Skeletal muscle tissue (tissue), 4 donors: Measurements from ENCODE around the gene SDK1. TPM values are rescaled to one million over a fixed set of nuclear protein-coding genes. Genes with fewer than 3 reads are reported as not detected.

ENCODE experiments used
- H3K27ac ChIP-seq: one replicate; pipeline ENCODE4 v1.7.0; 2013; ENCODE audit warnings: mild to moderate bottlenecking, low read depth, low read length, inconsistent platforms
- H3K27me3 ChIP-seq, 3 donors: one replicate each; pipeline ENCODE4 v1.7.0; 2013; ENCODE audit warnings: low read length in 3 of 3; ENCODE audit not compliant: control insufficient read depth in 3 of 3, insufficient read depth in 3 of 3
- H3K36me3 ChIP-seq, 3 donors: one replicate each; pipeline ENCODE4 v1.7.0; 2013; ENCODE audit warnings: low read length in 3 of 3; ENCODE audit not compliant: control insufficient read depth in 3 of 3, insufficient read depth in 3 of 3
- H3K4me1 ChIP-seq, 3 donors: one replicate each; pipeline ENCODE4 v1.7.0; 2013; ENCODE audit warnings: low read length in 3 of 3, mild to moderate bottlenecking in 3 of 3; ENCODE audit not compliant: control insufficient read depth in 3 of 3, insufficient read depth in 3 of 3
- H3K4me3 ChIP-seq, 3 donors: one replicate each; pipeline ENCODE4 v1.7.0; 2013; ENCODE audit warnings: low read length in 3 of 3
- H3K9ac ChIP-seq, 3 donors: one replicate each; pipeline ENCODE4 v1.7.0; 2013; ENCODE audit warnings: low read length in 3 of 3, mild to moderate bottlenecking in 3 of 3, moderate library complexity in 2 of 3, low read depth in 1 of 3
- H3K9me3 ChIP-seq, 3 donors: one replicate each; pipeline ENCODE4 v1.7.0; 2013; ENCODE audit warnings: low read length in 3 of 3; ENCODE audit not compliant: control insufficient read depth in 3 of 3
- total RNA-seq: library from RNA; depleted of rRNA; stranded (reverse); fragments of >200 nt; gene quantifications from one replicate; pipeline ENCODE4 v1.2.3, GENCODE V29; 2014
- donor health status: Osteomylitis.

Gene SDK1
- total RNA-seq, 1 donor from 2014 or later = 3.7 TPM

DNA sequence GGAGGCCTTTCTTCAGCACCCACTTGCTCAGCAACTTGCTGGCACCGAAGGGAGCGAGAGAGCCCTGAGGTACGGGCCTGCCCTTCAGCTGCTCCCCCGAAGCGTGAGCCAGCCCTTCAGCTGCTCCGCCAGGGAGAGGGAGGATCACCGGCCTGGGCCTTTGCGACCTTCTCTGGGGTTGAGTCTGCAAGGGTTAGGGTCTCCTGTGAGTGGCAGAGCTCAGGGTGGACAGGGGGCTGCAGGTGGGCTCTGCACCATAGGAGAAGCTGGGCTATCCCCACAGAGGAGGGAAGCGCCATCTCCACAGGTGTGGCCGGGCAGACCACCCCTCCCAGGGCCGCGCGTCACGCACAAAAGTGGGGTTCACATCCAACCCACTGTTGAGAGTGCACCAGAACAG is 890.5 kb downstream of the SDK1 start:
- no peaks in the 10 kb centered on the region for H3K9me3 ChIP-seq
- H3K27ac ChIP-seq = no peak overlapping the region

DNA sequence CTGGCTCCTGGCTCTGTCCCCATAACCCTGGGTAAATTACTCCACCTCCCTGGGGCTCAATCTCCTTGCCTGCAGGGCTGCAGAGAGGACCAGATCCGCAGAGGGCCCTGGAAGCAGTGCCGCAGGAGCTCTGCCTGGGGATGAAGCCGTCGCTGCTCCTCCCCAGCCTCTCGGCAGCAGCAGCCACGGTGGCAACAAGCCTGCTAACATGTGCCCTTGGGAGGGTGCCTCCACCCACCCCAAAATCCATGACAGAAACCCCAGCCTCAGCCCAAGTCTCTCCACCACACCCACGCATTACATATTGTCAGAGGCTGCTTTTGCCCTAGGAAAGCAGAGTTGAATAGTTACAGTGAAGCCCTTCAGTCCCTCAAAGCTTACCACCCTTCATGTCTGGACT is 894.6 kb downstream of the SDK1 start:
- H3K4me1 ChIP-seq = peaks cover 0 to 1% (median 0%) of the 10 kb centered on the region in 3 donors
- H3K9ac ChIP-seq = no peak overlapping the region
- no peak overlapping the region for H3K4me3 ChIP-seq
- H3K27ac ChIP-seq = no peak overlapping the region
- H3K36me3 ChIP-seq = no peaks in the 10 kb centered on the region
- H3K9me3 ChIP-seq = no peaks in the 10 kb centered on the region
- no peaks in the 10 kb centered on the region for H3K27me3 ChIP-seq

More for the DNA sequence above, 890.5 kb downstream of the SDK1 start:
- Histone ChIP-seq H3K27me3 (no peaks in the 10 kb centered on the region), H3K4me1 (peaks cover 0 to 9% (median 4%) of the 10 kb centered on the region in 3 donors), H3K9ac (no peak overlapping the region), H3K36me3 (no peaks in the 10 kb centered on the region), H3K4me3 (no peak overlapping the region)

DNA sequence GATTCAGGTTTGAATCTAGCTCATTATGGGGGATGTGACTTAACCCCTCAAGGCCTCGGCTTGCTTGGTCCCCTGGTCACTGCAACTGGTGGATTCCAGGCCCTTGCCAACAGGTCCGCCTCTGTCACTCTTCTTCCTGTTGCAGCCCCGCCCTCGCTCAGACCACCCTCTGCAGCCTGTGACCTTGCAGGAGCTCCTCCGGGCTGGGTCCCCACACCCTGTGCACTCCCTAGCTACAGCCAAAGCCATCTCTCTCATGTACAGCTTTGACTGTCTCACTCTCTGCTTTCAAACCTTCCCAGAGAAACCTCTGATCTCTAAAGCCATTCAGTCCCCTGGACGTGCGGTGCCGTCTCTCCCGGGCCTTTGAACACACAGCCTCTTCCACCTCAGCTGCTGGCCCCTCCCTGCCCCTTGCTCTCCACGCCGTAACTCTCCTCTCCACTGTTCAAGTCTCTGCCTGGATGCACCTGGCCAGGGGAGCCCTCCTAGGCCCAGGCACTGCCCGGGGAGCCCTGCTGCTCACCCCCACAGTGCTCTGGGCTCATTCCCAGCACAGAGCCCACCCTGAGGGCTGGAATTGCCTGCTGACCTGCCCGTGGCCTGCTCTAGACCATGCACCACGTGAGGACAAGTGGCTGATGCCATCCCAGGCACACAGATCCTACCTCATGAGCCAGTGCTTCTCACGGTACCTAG is 895.2 kb downstream of the SDK1 start:
- H3K9ac ChIP-seq = no peak overlapping the region

DNA sequence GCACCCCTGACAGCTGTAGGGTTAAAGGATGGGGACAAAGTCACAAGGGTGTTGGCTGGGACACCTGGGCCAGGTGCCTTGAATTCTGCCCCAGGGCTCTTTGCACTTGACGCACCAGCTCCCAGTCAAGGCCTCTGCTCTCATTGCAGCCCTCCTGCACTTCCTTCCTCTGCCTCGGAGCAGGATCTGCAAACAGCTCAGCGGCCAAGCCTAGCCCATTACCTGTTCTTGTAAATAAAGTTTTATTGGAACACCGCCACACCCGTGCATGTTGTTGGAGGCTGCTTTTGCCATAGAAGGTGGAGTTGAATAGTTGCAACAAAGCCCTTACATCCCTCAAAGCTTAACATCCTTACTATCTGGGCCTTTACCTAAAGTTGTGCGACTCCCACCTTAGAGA is 897.2 kb downstream of the SDK1 start:
- Histone ChIP-seq H3K36me3 (no peaks in the 10 kb centered on the region), H3K4me3 (no peak overlapping the region), H3K27ac (no peak overlapping the region), H3K27me3 (peaks cover 0 to 3% (median 0%) of the 10 kb centered on the region in 3 donors), H3K4me1 (peaks cover 3 to 10% (median 3%) of the 10 kb centered on the region in 3 donors), H3K9me3 (no peaks in the 10 kb centered on the region), H3K9ac (no peak overlapping the region)

More for the DNA sequence above, 895.2 kb downstream of the SDK1 start:
- Histone ChIP-seq H3K4me1 (peaks cover 0 to 6% (median 3%) of the 10 kb centered on the region in 3 donors), H3K9me3 (no peaks in the 10 kb centered on the region), H3K27me3 (no peaks in the 10 kb centered on the region), H3K36me3 (no peaks in the 10 kb centered on the region), H3K27ac (no peak overlapping the region), H3K4me3 (no peak overlapping the region)

DNA sequence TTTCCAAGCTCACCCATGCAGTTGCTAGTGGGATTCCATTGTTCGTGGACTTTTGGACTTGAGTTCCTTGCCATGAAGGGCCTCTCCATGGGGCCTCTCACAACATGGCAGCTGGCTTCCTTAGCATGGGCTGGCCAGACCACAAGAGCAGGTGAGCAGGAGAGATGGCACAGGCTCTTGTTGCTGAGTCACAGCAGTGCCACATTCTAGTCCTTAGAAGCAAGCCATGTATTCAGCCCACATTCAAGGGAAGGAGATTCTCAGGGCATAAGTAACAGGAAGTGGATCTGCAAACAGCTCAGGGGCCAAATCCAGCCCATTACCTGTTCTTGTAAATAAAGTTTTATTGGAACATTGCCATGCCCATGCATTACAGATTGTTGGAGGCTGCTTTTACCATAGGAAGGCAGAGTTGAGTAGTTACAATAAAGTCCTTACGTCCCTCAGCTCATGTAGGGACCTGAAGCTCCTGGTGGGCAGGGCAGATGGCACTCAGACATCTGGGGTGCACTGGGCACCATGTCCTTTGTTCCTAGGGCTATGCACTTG is 899.6 kb downstream of the SDK1 start:
- H3K4me1 ChIP-seq = peaks cover 3 to 10% (median 3%) of the 10 kb centered on the region in 3 donors
- no peaks in the 10 kb centered on the region for H3K9me3 ChIP-seq
- H3K27ac ChIP-seq = no peak overlapping the region
- H3K4me3 ChIP-seq = no peak overlapping the region
- H3K27me3 ChIP-seq = peaks cover 0 to 3% (median 0%) of the 10 kb centered on the region in 3 donors
- no peaks in the 10 kb centered on the region for H3K36me3 ChIP-seq
- no peak overlapping the region for H3K9ac ChIP-seq

DNA sequence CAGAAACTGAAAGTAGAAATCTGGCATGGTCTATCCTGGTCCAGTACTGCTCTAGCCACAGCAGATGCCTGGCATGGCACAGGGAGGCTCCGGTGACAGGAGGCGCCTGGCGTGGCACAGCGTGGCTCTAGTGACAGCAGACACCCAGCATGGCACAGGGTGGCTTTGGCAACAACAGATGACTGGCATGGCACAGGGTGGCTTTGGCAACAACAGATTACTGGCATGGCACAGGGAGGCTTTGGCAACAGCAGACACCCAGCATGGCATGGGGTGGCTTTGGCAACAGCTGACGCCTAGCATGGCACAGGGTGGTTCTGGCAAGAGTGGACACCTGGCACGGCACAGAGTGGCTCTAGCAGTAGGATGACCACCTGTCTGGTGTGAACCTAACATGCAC is 900.5 kb downstream of the SDK1 start:
- H3K4me3 ChIP-seq = no peak overlapping the region
- no peak overlapping the region for H3K9ac ChIP-seq
- H3K27ac ChIP-seq = no peak overlapping the region
- H3K36me3 ChIP-seq = no peaks in the 10 kb centered on the region
- peaks cover 3 to 10% (median 3%) of the 10 kb centered on the region in 3 donors for H3K4me1 ChIP-seq
- peaks cover 0 to 3% (median 0%) of the 10 kb centered on the region in 3 donors for H3K27me3 ChIP-seq
- no peaks in the 10 kb centered on the region for H3K9me3 ChIP-seq

DNA sequence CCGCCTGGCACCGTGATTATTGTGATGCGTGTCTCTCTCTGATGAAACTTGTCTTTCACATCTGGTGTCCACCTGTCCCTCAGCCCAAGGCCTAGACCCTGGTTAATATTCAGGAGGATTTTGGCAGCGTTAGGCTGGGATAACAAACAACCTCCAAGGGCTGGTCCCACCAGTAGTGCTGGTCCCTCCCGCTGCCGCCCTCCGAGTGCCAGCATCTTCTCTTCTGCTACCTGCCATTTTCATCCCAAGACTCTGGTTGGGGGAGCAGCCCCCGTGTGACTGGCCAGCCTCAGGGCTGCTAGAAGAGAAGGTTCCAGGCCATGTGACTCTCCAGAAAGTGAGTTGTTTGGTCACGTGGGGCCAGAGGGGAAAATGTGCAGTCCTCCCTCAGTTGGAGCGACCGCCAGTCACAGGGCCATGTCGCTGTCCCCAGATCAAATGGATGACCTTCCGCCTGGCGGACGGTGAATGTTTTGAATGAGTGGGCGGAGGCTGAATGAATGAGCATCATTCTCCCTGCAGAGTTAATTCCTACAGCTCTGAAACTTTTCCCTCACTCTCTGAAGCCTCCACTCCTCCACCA is 901.2 kb downstream of the SDK1 start:
- Histone ChIP-seq H3K9ac (no peak overlapping the region), H3K27ac (no peak overlapping the region), H3K9me3 (no peaks in the 10 kb centered on the region), H3K36me3 (no peaks in the 10 kb centered on the region), H3K4me1 (peaks cover 3 to 10% (median 3%) of the 10 kb centered on the region in 3 donors), H3K4me3 (no peak overlapping the region), H3K27me3 (peaks cover 0 to 3% (median 0%) of the 10 kb centered on the region in 3 donors)

DNA sequence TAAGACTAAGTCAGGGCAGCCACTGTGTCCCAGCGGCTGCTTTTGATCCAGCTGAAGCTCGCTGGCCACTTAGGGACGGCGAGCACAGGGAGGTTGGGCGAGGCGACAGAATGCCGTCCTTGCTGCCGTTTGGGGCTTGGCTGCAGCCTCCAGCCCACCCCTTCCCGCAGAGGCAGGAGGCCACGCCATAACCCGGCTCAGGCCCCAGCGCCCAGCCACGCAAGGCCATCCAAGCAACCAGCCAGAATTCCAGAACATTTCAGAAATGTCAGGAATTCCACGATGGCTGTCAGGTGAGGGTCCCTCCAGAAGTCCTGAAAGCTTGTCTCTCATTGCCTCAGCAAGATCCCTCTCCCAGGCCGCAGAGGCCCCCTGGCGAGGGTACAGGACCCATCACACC is 901.9 kb downstream of the SDK1 start:
- Histone ChIP-seq H3K4me1 (peaks cover 3 to 10% (median 3%) of the 10 kb centered on the region in 3 donors), H3K27me3 (peaks cover 0 to 3% (median 0%) of the 10 kb centered on the region in 3 donors), H3K36me3 (no peaks in the 10 kb centered on the region), H3K27ac (no peak overlapping the region), H3K9me3 (no peaks in the 10 kb centered on the region), H3K9ac (no peak overlapping the region), H3K4me3 (no peak overlapping the region)

DNA sequence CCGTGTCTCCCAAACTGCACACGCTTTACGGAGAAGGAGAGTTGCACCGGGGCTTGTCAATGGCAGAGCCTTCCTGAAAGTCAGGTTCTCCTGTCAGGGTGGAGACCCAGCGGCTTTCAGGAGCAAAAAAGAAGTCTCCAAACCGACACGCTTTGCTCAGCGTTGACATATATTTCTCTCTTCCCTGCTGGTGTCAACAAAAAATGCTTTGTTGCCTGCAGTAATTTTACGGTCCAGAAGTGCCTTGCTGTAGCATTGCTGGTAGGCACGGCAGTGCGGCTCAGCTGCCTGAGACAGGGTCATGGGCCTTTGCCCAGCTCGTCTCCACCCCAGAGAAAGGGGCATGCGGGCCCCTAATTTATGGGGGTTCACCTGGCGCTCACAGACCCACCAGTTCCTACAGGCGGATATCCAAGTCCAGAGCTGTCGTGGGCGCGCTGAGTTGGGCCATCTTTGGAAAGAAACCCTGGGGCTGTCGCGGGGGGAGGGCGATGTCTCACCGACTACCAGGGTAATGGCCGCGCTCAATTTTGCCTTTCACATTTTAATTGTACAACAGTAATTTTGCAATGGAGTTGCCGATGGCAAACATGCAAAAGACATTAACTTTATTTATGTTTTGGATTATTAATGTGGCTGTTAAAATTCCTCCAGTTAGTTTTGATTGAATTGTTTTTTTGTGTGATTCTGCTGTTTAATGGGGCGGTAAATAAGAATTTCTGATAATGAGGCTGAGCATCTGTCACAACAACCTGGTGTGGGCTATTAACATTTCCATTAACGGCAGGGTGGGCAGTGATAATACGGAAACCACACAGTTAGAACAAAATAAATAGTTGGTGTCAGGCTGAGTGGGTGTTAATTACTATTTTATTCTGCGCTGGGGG is 902.8 kb downstream of the SDK1 start:
- H3K9ac ChIP-seq = no peak overlapping the region
- H3K4me3 ChIP-seq = no peak overlapping the region
- no peaks in the 10 kb centered on the region for H3K36me3 ChIP-seq
- peaks cover 0 to 3% (median 0%) of the 10 kb centered on the region in 3 donors for H3K27me3 ChIP-seq
- H3K9me3 ChIP-seq = no peaks in the 10 kb centered on the region
- no peak overlapping the region for H3K27ac ChIP-seq
- H3K4me1 ChIP-seq = peaks cover 3 to 10% (median 3%) of the 10 kb centered on the region in 3 donors
